IPS-NIHi7 (cell line): ENCODE measurements around the gene MOK.

ENCODE experiments used
- DNase-seq: peaks from one replicate; pipeline ENCODE4 v3.0.0; 2012; ENCODE audit warnings: mixed read lengths; ENCODE audit errors: extremely low spot score

MOK gene

DNA sequence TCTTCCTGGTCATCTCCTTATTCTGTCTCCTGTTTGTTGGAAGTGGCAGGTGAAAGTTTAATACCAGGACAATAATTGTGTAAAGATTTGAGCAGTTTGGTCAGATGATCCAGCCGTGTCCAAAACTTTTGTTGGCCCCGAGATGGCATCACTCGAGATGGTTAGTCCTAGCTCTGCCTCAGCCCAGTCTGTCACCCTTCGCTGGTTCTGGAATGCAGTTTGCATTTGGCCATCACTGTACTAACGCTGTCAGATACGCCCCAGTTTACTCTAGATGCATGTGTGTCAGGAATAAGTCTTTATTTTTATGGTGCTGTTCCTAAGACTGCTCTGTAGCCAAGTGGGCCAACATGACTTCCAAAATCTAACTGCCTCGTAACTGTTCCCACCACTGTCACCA is 79.6 kb downstream of the MOK start:
- DNase-seq: no peak

DNA sequence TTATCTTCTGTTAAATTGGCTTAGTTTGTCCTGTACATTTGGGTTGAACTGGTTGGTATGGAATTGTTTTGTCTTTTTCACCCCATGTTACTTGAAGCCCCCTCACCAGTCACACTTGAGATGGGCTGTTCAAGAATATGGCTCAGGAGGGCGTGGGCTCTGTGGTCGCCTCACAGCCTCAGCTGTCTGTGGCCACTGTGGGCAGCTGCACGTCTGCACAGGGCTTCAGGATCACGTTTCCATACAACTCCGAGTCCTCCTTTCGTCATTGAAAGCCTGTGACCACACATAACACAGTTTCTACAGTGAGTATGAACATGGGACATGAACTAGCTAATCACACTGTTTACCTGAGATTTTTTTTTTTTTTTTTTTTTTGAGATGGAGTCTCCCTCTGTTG is 81.3 kb downstream of the MOK start:
- DNase-seq: no peak

DNA sequence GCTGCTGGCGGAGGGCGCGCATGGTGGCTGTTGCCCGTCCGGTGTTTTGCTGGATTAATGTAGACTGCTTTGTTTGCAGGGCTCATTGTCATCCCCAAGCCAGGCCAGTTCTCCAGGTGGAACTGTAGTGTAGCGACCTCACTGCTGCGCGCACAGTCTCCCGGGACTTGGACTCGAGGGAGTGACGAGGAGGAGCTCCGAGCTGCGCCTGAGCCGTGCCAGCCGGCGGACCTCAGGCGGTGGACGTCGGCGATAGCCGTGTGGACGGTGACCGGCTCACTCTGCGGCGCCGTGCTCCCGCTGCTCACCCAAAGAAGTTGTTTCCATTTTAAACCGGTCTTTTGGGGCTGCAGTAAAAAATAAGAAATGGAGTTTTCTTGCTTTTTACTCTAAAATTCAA is 82.2 kb downstream of the MOK start:
- no peak for DNase-seq

DNA sequence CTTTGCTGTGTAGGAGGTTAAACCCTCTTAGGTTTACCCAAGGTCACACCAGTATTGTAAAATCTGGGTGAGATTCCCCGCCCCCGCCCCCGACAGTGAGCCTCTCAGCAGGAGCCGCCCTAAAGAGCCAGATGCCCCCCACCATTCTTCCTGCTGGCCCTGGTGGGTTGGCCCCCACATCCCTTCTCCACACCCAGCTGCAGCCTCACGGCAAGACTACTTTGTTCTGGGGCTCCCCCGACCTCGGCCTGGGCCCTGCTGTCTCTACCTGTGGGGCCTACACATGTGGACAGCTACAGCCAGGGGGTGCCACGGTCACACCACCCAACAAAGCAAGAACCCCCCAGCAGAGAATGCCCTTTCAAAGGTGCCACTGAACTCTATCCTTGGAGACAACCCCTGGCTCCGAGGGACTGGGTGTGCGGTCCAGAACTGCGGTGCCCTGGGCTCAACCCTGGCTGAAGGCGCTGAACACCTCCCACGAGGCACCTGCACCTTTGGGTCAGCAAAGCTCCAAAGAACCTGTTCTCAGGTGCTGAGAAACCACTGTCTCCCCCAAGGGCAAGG is 82.9 kb downstream of the MOK start:
- DNase-seq: no peak

DNA sequence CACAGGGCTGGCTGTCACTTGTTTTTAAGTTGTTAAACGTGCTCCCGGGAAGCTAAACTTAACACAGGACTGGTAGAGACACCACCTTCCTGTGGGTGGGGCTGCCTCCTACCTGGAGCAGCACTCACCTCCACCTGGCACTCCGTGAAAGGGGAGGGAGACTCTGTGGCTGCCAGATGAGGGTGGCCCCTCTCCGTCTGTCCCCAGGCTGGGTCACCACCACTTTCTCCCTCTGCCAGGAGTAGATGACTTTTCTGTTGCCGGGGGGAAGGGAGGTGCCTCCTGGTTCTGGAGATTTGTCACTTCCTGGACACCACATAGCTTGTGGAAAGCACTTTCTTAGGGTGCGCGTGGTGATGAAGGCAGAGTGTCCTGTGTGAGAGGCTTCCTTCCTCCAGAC is 83.9 kb downstream of the MOK start:
- DNase-seq: peak; percentile 58

DNA sequence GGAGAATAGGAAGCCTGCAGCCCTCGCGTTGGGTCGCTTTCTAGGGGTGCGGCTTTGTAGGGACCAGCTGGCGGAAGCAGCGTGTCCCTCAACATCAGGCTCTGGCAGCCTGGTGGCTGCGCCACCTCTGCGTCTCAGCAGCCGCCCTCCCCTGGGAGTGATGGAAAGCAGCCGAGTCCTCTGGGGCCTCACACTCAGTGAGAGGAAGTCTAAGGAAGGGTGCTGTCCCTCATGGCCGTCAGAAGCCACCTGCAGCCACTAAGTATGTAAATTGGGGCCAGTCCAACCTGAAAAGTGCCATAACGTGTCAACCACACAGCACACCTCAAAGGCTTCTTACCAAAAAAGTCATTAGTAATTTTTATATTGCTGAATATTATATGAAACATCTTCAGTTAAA is 84.9 kb downstream of the MOK start:
- no peak for DNase-seq

DNA sequence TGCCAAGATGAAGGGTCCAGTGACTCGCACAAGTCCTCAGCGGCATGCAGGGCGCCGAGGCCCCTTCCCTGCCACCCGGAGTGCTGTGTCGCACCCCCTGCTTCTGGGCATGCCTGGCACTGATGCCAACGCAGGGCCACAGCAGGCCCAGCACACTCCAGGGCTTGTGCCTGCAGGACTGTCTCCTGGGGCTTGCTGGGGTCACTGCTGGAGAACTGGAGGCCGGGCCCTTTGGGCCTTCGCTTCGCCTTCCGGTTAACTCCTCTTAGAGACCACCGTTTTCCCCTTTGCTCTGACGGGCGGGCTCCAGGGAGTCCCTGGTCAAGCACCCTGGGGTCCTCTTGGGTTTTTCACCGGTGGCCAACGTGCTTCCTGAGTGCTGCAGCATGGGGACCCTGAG is 85.6 kb downstream of the MOK start:
- DNase-seq: no peak

DNA sequence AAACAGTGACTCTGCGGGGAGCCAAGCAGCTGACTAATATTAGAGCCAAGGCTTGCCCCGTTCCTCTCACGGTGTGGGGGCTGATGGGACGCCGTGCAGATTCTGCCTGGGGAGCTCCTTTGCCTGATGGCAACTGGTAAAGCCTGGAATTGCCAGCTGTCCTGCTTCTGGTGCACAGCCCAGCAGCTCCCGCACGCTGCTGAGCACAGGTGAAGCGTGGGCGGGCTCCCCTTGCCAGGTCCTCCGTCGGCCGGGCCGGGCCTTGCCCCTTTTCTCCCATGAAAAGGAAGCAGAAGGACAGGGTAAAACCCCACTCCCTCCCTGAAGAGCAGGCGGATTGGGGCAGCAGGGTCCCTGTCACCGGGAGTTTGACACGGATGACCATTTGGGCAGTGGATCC is 86.3 kb downstream of the MOK start:
- no peak for DNase-seq

DNA sequence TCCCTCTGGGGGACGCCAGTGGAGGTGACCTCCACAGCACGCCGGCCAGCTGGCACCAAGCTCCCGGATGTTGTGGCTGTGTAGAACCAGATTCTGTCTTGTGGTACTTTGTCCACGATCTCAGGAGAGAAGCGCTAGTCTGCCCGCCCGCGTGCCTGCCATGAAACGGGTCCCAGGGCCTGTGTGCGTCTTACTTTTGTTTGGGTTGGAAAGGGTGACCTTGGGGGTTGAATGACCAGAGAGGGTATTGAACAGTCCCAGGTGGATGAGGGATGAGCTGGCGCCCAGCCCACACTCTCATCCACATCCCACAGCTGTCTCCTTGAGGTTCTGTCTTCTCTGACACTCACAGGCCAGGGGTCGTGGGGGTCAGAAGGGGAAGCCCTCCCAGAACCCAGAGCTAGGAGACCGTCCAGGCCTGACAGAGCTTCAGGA is 87.0 kb downstream of the MOK start:
- DNase-seq: no peak

DNA sequence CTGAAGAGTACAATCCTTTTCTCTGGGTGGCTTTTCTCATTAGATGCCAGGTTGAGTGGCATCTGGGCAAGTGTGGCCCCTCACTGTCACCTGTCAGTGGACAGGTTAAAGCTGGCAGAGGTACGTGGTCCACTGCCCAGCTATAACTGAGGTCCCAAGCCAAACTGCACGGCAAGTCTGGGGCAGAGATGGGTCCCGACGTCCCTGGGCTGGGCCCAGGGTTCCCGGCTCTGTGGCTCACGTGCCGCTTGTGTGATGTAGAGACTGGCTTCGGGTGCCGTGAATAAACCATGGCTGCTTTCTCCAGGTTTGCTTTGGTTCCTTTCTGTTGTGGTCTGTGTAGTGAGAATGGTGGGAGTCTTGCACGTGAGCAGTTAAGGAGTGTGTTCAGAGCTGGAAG is 87.6 kb downstream of the MOK start:
- no peak for DNase-seq

DNA sequence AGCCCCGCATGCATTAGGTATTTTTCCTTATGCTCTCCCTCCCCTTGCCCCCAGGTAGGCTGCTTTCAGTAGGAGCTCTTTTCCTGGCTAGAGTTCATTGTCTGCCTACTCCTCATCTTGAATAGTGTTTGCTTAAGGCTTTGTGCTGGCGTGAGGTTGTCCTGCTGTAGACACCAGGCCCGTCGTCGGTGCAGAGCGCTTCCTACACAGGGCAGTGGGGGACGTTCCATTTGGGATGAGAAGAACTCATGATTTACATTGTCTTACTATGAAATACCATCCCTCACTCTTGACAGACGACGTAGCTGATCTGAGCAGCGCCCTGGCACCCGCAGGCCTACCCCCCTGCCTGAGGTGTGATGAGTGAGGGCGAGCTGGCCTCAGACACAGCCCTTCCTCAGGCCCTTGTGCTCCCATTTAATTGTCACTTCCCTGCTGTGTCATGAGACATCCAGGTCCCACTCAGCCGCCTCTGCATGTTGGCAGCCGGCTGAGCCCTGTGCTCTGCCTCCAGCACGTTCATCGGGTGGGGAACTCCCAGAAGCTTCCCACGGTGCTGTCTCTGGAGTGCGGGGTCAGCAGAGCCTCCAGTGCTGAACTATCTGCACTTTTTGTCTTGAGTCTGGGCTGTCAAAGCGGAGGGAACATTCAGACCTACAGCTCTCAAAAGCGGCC is 89.3 kb downstream of the MOK start:
- no peak for DNase-seq

DNA sequence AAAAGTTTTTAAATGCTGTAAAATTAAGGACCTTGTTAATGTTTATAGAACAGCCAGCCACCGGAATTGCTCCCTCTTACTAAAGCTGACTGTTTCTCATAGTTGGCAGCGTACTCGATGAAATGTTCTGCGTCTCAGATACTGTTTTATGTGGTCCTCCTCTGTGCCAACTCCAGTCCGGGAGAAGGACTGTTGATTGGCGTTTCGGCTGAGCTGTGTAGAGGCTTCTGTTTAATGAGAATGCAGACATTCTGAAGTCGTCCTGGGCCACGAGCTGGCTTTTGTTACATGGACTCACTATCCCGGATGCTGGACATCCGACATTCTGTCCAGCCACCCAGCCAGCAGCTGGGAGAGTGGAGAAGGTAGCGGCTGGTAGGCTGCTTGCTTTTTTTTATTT is 89.9 kb downstream of the MOK start:
- no peak for DNase-seq

DNA sequence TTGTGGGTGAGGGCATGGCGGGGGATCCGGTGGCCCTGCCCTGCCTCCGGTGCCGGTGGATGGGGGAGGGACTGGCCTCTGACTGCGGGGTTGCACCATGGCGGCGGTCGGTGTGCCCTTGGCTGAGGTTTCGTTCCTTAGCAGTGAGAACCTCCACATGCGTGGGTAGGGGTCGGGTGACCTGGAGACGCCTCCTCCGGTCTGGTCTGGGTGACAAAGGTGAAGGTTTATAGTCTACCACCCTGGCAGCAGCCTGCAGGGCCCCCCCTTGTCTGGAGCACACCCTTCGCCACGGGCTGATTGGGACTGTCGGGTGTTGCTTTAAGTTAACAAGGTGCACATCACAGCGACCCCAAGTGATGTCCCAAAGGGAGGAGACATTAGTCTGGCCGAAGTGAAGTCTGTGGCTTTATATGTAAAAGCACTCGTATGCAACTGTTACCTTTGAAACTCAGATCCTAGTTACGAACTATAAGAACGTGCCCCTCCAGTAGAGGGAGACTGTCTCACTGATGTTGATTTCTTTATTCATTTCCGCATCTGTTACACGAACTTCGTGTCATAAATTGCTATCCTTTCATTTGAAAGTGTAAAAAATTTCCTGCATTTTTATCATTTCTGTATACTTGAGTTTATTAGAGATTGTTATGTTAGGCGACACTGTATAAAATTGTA is 90.8 kb downstream of the MOK start:
- no peak for DNase-seq

DNA sequence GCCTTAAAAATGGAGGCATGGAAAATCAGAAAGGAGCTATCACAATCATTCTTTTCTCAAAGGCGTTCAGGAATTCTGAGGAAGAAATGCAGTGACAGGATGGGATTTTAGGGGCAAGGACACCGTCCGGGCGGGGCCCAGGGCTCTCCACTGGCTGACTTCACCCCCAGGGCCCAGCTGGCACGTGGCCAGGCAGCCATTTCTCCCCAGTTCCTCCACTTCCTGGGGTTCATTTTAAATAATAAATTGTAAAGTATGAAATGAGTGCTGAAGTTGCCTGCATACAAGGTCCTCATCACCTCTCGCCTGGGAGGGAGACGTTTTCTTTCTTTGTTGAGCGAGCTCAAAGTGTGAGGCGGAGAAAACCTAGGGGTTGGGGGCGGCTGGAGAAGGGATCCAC is 91.5 kb downstream of the MOK start:
- no peak for DNase-seq

DNA sequence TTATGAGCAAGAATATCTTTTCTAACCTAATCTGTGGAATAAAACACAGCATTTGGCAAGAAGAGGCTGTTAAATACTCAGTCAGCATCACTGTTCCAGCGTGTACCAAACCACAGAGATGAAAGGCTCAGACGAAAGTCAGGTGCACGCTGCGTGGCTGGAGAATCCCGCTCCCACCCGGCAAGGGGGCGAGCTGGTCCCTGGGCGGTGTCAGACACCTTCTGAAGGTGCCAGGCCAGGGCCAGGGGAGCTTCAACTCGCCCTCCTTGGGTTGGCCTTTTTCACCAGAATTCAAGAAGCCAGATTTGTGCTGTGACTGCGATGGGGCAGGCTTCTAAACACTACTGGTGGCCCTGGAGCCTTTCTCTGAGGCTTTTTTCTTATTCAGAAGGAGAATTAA is 92.1 kb downstream of the MOK start:
- DNase-seq: no peak

DNA sequence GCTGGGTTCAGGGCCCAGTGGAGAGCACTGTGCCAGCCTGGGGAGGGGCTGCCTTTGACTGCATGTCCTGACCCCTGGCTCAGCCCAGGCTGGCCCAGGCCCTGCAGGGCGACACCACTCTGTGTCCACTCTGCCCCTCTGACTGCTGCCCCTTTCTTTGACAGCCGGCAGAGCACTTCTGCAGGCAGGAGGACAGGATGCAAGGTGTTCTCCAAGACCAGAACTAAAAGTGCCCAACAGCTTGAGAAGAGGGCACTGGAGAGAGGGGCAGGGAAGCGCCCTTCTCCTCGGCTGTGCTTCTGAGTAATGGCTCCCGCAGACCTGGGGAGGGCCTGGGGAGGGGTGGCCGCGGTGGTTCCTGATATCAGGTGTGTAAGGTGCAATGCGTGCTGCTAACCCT is 92.6 kb downstream of the MOK start:
- DNase-seq: no peak

DNA sequence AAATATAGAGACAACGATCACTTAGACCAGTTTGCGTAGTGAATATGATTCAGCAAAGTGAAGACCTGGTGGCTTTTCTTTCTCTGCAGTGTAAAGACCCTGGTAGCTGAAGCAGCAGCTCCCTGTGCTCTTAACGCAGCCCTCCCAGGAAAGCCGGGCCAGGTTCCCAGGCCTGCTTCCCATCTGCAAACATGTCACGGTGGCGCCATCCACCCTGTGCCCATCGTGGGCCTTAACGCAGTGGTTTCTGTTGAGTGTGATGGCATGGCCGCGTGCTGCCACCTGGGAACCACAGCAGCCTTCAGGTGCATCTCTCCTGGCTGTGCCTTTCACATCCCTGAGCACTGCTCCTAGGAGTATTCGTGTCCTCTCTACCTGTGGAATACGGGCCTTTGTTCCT is 93.7 kb downstream of the MOK start:
- no peak for DNase-seq

DNA sequence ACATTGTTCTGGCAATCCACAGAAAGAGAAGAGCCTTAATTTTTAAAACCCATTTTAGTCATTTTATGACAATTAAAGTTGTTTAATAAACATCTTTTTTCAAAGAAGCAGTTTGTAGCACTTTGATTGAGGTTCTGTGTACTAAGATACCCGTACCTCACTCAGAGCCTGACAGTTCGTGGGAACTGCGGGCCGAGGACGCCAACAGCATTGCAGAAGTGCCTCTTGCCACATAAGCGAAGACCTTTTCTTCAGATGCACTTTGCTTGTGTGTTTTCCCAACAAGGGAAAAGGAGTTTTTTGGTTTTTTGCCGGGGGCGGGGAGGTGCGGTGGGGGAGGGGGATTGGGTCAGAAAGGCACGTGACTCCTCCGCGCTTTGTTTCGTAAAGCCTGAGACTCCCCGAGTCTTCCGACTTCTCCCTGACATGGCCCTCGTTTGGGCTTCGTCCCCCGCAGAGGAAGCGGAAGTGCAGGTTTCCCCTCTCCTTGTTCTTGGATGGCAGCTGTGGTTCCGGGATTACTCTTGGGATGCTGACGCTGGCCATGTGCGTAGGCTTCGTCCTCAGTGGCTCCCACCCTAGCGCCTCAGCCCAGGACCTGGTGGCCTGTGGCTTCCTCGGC is 94.4 kb downstream of the MOK start:
- DNase-seq: no peak

DNA sequence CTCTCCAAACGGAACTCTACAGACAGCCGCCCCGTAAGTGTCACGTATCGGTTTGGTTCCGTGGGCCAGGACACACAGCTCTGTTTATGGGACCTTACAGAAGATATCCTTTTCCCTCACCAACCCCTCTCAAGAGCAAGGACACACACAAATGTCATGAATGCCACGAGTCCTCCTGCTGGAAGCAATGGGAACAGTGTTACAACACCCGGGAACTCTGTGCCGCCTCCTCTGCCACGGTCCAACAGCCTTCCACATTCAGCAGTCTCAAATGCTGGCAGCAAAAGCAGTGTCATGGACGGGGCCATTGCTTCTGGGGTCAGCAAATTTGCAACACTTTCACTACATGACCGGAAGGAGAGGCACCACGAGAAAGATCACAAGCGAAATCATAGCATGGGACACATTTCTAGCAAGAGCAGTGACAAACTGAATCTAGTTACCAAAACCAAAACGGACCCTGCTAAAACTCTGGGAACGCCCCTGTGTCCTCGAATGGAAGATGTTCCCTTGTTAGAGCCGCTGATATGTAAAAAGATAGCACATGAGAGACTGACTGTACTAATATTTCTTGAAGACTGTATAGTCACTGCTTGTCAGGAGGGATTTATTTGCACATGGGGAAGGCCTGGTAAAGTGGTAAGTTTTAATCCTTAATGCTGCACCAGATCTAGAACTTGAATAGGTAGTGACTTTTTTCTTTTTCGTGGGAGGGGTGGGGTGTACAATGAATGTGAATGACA is 95.6 kb downstream of the MOK start:
- DNase-seq: no peak

DNA sequence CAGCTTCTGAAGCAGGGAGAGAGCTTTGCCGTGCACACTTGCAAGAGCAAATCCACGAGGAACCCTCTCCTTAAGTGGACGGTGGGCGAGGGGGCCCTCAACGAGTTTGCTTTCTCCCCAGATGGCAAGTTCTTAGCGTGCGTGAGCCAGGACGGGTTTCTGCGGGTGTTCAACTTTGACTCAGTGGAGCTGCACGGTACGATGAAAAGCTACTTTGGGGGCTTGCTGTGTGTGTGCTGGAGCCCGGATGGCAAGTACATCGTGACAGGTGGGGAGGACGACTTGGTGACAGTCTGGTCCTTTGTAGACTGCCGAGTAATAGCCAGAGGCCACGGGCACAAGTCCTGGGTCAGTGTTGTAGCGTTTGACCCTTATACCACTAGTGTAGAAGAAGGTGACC is 96.2 kb downstream of the MOK start:
- no peak for DNase-seq

DNA sequence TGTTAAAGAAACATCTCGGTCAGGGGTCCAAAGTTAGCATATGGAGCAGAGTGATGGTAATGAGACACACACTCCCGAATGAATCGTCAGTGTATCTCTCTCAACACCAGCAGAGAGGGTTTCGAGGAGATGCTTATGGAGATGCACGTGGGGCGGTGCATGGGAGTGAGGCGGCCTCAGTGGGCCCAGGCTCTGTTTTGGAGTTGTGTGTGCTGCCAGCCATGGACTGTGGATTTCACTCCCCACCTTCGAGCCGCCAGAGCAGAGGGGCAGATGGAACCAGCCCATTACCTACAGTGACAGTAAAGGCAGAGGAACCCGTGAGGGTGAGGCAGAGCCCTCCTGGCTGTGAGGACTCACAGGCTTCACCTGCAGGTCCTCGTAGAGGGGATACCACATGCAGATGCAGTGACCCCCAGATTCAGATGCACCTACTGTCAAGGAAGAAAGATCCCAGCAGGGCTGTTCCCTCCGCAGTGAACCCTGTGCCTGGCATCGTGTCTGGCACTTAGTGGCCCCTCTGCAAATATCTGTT is 97.1 kb downstream of the MOK start:
- no peak for DNase-seq

DNA sequence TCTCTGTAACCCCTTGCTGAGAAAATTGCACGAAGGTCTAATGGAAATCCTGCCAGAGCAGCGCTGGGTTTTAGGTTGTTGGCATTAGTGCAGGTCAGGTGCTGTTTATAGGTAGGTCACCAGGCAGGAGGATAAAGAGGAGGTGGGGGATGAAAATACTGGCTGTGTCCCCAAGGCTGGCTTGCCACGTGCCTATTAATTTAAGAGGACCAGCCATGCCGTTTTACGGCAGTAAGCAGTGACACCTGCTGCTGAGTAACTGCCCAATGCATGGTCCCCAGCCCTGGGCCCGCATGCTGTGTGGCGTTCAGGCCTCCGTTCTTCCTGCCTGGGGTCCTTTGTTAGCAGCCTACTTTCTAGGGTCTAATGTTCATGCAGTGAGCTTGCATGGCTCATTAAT is 98.0 kb downstream of the MOK start:
- no peak for DNase-seq
